Measurements from ENCODE around the gene TRIM32.

TRIM32 gene

GRCh38 chr9:116736399-116737151 lies 49.5 kb downstream of the TRIM32 start:
- Histone ChIP-seq H3K4me1 (ENCODE audit: control insufficient read depth in 1 of 2, insufficient read depth in 2 of 2, low read length in 2 of 2) (peaks cover 0 to 6% of the 10 kb centered on the region in 2 donors), H3K4me3 (ENCODE audit: low read depth in 1 of 2, low read length in 2 of 2) (no peak overlapping the region), H3K36me3 (ENCODE audit: control insufficient read depth in 1 of 2, insufficient read depth in 2 of 2, low read length in 2 of 2) (no peaks in the 10 kb centered on the region), H3K9me3 (ENCODE audit: control insufficient read depth in 1 of 2, low read length in 2 of 2) (no peaks in the 10 kb centered on the region), H3K27ac (ENCODE audit: low read length) (no peak overlapping the region), H3K27me3 (ENCODE audit: low read depth, low read length) (no peaks in the 10 kb centered on the region)

GRCh38 chr9:116737152-116737546 lies 50.0 kb downstream of the TRIM32 start:
- H3K4me1 ChIP-seq (ENCODE audit: control insufficient read depth in 1 of 2, insufficient read depth in 2 of 2, low read length in 2 of 2), result peaks cover 0 to 6% of the 10 kb centered on the region in 2 donors
- no peak overlapping the region for H3K4me3 ChIP-seq (ENCODE audit: low read depth in 1 of 2, low read length in 2 of 2)

GRCh38 chr9:116741086-116741740 lies 54.1 kb downstream of the TRIM32 start:
- Histone ChIP-seq H3K27me3 (ENCODE audit: low read depth, low read length) (no peaks in the 10 kb centered on the region), H3K9me3 (ENCODE audit: control insufficient read depth in 1 of 2, low read length in 2 of 2) (no peaks in the 10 kb centered on the region), H3K4me3 (ENCODE audit: low read depth in 1 of 2, low read length in 2 of 2) (no peak overlapping the region), H3K27ac (ENCODE audit: low read length) (no peak overlapping the region), H3K36me3 (ENCODE audit: control insufficient read depth in 1 of 2, insufficient read depth in 2 of 2, low read length in 2 of 2) (no peaks in the 10 kb centered on the region), H3K4me1 (ENCODE audit: control insufficient read depth in 1 of 2, insufficient read depth in 2 of 2, low read length in 2 of 2) (peaks cover 0 to 6% of the 10 kb centered on the region in 2 donors)

More at GRCh38 chr9:116737152-116737546, 50.0 kb downstream of the TRIM32 start:
- Histone ChIP-seq H3K9me3 (ENCODE audit: control insufficient read depth in 1 of 2, low read length in 2 of 2) (no peaks in the 10 kb centered on the region), H3K27me3 (ENCODE audit: low read depth, low read length) (no peaks in the 10 kb centered on the region), H3K27ac (ENCODE audit: low read length) (no peak overlapping the region), H3K36me3 (ENCODE audit: control insufficient read depth in 1 of 2, insufficient read depth in 2 of 2, low read length in 2 of 2) (no peaks in the 10 kb centered on the region)

- Histone ChIP-seq H3K9me3 (ENCODE audit: control insufficient read depth in 1 of 2, low read length in 2 of 2) (no peaks in the 10 kb centered on the region), H3K27ac (ENCODE audit: low read length) (no peak overlapping the region), H3K4me1 (ENCODE audit: control insufficient read depth in 1 of 2, insufficient read depth in 2 of 2, low read length in 2 of 2) (peaks cover 0 to 5% of the 10 kb centered on the region in 2 donors), H3K36me3 (ENCODE audit: control insufficient read depth in 1 of 2, insufficient read depth in 2 of 2, low read length in 2 of 2) (no peaks in the 10 kb centered on the region), H3K4me3 (ENCODE audit: low read depth in 1 of 2, low read length in 2 of 2) (no peak overlapping the region), H3K27me3 (ENCODE audit: low read depth, low read length) (no peaks in the 10 kb centered on the region)
These were observed 54.6 kb downstream of the TRIM32 start for GRCh38 chr9:116741742-116742141.

- H3K27me3 ChIP-seq (ENCODE audit: low read depth, low read length), result no peaks in the 10 kb centered on the region
- no peaks in the 10 kb centered on the region for H3K9me3 ChIP-seq (ENCODE audit: control insufficient read depth in 1 of 2, low read length in 2 of 2)
- H3K36me3 ChIP-seq (ENCODE audit: control insufficient read depth in 1 of 2, insufficient read depth in 2 of 2, low read length in 2 of 2), result no peaks in the 10 kb centered on the region
- no peaks in the 10 kb centered on the region for H3K4me1 ChIP-seq (ENCODE audit: control insufficient read depth in 1 of 2, insufficient read depth in 2 of 2, low read length in 2 of 2)
- no peak overlapping the region for H3K27ac ChIP-seq (ENCODE audit: low read length)
- H3K4me3 ChIP-seq (ENCODE audit: low read depth in 1 of 2, low read length in 2 of 2), result no peak overlapping the region
These were observed 62.1 kb downstream of the TRIM32 start for GRCh38 chr9:116749176-116749575.

GRCh38 chr9:116749772-116750171 lies 62.7 kb downstream of the TRIM32 start:
- Histone ChIP-seq H3K27ac (ENCODE audit: low read length) (no peak overlapping the region), H3K9me3 (ENCODE audit: control insufficient read depth in 1 of 2, low read length in 2 of 2) (no peaks in the 10 kb centered on the region), H3K4me1 (ENCODE audit: control insufficient read depth in 1 of 2, insufficient read depth in 2 of 2, low read length in 2 of 2) (no peaks in the 10 kb centered on the region), H3K4me3 (ENCODE audit: low read depth in 1 of 2, low read length in 2 of 2) (no peak overlapping the region), H3K36me3 (ENCODE audit: control insufficient read depth in 1 of 2, insufficient read depth in 2 of 2, low read length in 2 of 2) (no peaks in the 10 kb centered on the region), H3K27me3 (ENCODE audit: low read depth, low read length) (no peaks in the 10 kb centered on the region)

- Histone ChIP-seq H3K4me1 (ENCODE audit: control insufficient read depth in 1 of 2, insufficient read depth in 2 of 2, low read length in 2 of 2) (no peaks in the 10 kb centered on the region), H3K9me3 (ENCODE audit: control insufficient read depth in 1 of 2, low read length in 2 of 2) (peaks cover 0 to under 1% of the 10 kb centered on the region in 2 donors), H3K27me3 (ENCODE audit: low read depth, low read length) (no peaks in the 10 kb centered on the region), H3K36me3 (ENCODE audit: control insufficient read depth in 1 of 2, insufficient read depth in 2 of 2, low read length in 2 of 2) (no peaks in the 10 kb centered on the region), H3K4me3 (ENCODE audit: low read depth in 1 of 2, low read length in 2 of 2) (no peak overlapping the region), H3K27ac (ENCODE audit: low read length) (no peak overlapping the region)
These were observed 63.4 kb downstream of the TRIM32 start for GRCh38 chr9:116750510-116750909.
